ENCODE data around the gene RUNX2.

The RUNX2 gene

DNA sequence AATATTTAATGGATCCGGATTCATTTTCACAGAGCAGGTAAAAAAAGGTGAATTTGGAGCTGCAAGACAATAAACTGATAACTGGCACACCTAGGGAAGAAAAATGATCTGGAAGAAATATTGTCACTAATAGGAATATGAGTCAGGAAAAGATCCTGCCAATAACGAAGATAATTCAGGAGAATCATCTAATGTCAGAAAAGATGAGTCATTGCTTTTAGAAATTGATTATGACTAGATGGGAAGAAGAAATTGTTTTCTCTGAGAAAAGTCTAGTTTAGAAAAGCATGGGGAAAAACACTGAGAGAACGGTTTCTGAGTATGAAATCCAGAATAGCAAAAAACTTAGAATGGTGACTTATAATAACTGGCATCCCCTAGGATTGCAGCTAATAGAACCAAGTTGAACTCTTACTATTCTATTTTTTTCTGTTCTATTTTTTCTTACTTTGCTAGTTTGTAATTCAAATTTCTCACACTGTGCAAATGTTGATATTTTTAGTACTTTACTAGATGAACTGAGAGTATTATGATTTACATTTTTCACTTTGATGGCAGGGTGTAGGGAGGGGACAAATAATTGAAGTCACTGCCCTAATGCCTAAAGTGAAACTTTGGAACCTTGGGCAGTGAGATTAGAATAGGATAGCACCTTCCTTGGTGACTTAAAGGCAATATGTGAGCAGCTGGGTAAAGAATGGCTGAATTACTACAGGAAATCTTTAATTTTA lies 87.8 kb downstream of the RUNX2 start:
- no peak for DNase-seq

DNA sequence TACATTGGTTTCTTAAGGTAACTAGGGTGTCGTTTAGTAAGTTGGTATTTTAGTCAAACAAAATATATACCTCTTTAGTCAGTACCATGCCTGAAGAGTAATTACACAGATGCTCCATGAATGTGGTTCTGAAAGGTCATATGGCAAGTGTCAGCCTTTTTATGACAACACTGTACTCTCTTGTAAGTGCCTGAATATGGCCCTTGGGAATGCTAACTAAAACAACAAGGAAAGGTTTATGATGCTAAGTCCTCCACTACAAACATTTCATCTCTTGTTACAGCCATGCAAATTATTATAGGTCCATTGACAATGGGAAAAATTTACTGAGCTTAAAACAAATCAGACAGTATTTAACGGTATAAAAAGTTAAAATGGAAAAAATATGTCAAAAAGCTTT lies 88.6 kb downstream of the RUNX2 start:
- no peak for DNase-seq

DNA sequence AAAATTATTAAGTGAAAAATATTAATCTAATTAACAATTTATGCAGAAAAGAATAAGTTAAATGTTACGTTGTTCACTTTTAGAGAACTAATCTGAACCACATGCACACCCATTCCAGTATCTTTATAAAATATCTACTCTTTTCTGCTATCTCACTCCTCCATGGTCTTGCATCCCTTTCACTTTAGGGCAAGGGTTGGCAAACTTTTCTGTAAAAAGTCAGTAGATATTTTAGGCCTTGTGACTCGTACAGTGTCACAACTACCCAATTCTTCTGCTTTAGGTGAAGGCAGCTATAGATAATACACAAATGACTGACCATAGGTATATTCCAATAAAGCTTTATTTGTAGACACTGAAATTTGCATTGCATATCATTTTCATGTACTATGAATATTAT lies 89.3 kb downstream of the RUNX2 start:
- peak; percentile 37 for DNase-seq

GRCh38 chr6:45419571-45420082 lies 91.5 kb downstream of the RUNX2 start:
- DNase-seq: peak; percentile 72

DNA sequence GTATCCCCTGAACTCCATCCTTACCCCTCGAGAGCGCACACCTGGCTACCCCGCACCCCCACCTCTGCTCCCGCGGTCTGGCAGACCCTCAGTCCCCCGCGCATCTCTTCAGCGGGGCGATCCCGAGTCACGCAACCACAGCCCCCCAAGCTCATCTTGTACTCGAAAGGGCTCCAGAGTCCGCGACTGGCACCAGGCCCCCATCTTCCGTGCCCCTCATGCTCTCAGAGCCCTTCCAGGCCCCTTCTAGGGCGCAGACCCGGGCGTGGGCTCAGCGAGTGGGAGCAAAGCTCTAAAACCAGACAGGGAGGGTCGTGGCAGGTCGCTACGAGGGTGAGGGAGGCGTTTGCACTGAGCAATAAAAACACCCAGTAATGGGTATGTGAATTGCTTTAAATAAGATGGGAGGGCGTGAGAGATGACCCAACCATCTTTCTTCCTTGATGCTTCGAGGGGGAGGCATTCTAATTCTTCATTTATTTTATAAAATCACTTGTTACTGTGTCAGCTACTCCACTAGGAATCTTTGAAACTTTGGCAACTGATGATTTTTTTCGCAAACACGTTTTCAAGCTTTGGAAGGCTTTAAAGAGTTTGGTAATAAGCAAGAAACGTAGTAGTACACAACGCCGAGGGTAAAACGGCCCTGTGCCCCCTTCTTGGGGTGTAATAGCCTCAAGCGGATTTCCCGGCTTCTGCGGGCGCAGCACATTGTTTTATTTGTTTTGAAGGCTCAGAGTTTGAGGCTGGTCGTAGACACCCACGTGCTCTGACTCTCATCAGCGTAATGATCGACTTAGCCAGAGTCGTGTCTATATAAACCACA lies 92.2 kb downstream of the RUNX2 start:
- peak; percentile 85 for DNase-seq

GRCh38 chr6:45420909-45421708 lies 93.0 kb downstream of the RUNX2 start:
- DNase-seq: peak; percentile 49

DNA sequence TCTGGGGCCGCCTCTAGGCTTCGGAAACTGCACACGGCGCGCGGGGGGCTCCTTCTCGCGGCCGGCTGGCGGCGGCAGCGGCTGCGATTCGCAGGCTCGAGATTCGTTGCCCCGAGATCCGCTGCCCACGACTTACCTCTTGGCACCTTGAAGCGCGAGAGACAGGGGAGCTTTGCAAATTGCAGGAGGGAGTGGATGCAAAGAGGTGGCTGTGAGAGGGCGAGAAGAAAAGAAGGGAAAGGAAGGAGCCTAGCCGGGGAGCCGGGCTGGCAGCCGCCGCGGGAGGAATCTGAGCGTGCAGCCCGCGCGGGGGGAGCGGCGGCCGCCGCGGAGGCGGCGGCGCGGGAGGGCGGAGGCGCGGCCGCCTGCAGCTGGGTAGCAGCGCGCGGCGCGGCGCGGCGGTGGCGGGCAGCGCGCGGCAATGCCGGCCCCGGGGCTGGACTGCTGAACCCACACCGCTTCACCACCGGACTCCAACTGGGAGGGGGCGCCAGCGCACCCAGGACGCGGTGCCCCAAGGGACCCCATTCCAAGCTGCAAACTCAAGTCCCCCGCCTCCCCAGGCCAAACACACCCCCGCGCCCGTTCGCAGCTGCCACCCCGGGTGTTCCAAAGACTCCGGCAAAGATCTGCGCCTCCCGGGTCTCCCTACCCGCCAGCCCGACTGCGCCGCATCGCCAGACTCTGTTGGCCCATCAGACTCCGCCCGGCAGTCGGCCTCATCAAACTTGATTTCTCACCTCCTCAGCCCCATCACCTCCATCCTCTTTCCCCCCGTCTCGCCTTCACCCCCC lies 93.8 kb downstream of the RUNX2 start:
- peak; percentile 61 for DNase-seq

GRCh38 chr6:45422503-45423110 lies 94.5 kb downstream of the RUNX2 start:
- no peak for DNase-seq

GRCh38 chr6:45423111-45423823 lies 95.1 kb downstream of the RUNX2 start:
- no peak for DNase-seq

DNA sequence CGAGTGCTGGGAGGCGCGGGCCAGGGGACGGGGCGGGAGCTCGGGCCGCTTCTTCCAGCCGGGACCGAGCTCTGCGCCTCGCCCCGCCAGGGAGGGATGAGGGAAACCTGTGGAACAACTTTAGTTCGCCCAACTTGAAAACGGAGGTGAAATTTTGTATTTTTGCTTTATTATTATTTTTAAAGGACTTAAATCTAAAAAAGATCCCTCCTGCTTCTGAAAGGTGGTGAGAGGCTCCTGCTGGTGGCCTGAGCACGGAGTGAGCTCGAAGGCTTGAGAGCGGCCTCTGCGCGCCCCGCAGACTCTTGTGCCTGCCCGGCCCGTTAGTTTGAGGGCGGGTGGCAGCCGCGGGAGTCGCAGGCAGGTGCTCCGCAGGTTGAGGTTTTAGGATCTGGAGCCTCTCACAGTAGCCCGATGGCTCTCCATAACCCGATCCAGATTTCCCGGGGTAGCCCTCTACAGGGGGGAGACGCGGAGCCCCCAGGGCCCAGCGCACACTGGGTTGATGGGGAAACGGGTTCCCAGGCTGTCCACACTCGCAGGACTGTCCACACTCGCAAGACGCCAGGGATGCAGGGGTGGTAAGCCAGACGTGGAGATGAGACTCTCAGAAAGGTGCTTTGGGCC lies 95.8 kb downstream of the RUNX2 start:
- DNase-seq: no peak

- peak; percentile 77 for DNase-seq
These were observed 96.3 kb downstream of the RUNX2 start for GRCh38 chr6:45424451-45424861.

GRCh38 chr6:45426251-45426650 lies 98.1 kb downstream of the RUNX2 start:
- peak; percentile 27 for DNase-seq

DNA sequence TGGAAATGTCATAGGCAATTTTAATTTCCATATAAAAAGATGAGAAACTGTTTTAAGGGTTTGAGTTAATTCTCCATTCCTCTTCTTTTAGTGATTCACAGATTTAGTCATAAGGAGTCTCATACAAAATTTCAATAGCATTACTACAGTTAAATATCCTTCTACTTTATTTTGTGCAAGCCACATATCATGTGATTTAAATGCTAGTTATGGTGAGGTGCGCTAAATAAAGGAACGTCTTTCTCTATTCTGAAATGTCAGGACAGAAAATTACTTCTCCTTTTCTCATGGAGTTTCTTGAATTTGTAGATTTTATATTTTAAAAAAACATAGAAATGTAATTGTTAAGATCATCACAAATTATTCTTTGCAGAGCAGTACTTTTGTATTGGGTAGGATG lies 99.6 kb downstream of the RUNX2 start:
- peak; percentile 42 for DNase-seq

GRCh38 chr6:45428727-45429126 lies 100.6 kb downstream of the RUNX2 start:
- DNase-seq: peak; percentile 34

- DNase-seq: peak; percentile 65
These were observed 102.6 kb downstream of the RUNX2 start for GRCh38 chr6:45430590-45431202.

- no peak for DNase-seq
These were observed 103.4 kb downstream of the RUNX2 start for GRCh38 chr6:45431317-45432065.

DNA sequence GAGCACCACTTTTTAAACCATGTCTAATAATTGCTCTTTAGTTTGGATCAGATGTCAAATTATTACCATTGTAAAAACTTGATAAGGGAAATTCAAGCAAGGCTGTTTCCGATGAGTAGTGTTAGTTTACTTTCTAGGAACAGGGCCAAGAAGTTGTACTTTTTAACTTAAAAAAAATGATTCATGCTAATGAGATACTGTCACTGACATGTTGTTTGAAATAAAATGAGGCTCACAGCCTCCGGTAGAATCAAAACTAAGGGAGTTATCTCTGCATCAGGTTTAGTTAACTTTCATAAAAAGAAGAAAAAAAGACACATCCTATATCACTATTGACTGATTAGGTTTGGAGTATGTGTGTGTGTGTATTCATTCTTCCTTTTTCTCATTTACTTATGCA lies 104.8 kb downstream of the RUNX2 start:
- no peak for DNase-seq

DNA sequence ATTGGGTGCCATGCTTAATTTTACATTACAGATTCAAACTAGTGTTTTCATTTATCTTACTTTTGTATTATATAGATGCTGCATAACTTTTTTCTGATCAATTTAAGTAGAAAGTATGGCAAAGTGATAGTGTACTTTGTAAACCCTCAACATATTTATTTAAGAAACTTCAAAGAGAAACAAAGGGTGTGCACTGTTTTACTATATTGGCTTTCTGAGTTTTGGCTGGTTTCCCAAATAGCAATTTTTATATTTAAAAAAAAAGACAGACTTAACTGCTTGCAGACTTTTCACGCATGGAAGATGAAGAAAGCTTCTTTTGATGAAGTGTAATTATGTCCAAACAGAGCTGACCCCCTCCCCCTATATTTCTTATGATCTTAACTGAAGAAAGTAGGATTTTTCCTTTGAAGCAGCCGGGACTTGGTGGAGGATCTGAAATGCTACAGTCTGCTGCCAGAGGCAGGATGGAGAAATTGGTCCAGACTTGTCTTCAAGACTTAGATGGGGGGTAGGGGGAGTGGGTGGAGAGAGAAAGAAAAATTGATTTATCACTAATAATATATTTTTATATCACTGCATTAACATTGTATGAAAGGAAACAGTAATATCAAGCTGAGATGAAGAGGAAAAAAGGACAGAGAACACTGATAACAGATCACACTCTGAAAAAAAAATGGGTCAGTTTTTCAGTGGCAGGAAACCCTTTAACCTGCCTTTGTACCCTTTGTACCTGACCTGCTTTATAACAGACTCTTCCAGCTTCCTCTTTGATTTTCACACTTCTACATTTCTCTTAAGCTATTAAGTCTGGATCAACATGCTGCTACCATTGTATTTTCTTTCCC lies 105.6 kb downstream of the RUNX2 start:
- no peak for DNase-seq

- DNase-seq: peak; percentile 65
These were observed 106.2 kb downstream of the RUNX2 start for GRCh38 chr6:45434381-45434700.
